Measurements from ENCODE around the gene PLEKHN1. TPM values are rescaled to one million over a fixed set of nuclear protein-coding genes. Genes with fewer than 3 reads are reported as not detected.

PLEKHN1 gene
- total and polyA plus RNA-seq, 5 experiments from 2014 or later: 0.19 to 0.93 (median 0.60) TPM; not detected in 2

- DNase-seq: peak in 3 of 10 donors; percentile 25 to 41 (median 34)
- peaks cover 4 to 50% (median 19%) of the 10 kb centered on the region in 5 donors for H3K27me3 Mint-ChIP-seq
- ATAC-seq: peak; percentile 24 to 33
- no peaks in the 10 kb centered on the region for H3K9me3 Mint-ChIP-seq
- POLR2A ChIA-PET: no interaction called here
- peak overlapping the region in 7 of 10 donors; percentile 33 to 79 (median 60) for H3K4me3 Mint-ChIP-seq
- peak overlapping the region in 1 of 10 donors; percentile 43 for H3K27ac Mint-ChIP-seq
- H3K4me1 Mint-ChIP-seq: peaks cover 9 to 27% (median 18%) of the 10 kb centered on the region in 4 donors
- no peaks in the 10 kb centered on the region for H3K36me3 Mint-ChIP-seq
Measured at GRCh38 chr1:998995-999724, 32.9 kb downstream of the PLEKHN1 start.

GRCh38 chr1:999725-1000356 is 33.6 kb downstream of the PLEKHN1 start, which contains the start of gene HES4:
TSS of gene HES4 (minus strand) at chr1:1000097. CDS start at chr1:999973, 124 bp downstream.
- Mint-ChIP-seq H3K36me3 (no peaks in the 10 kb centered on the region), H3K27me3 (peaks cover 7 to 56% (median 24%) of the 10 kb centered on the region in 5 donors), H3K9me3 (no peaks in the 10 kb centered on the region), H3K4me3 (peak within 1 kb of the TSS; percentile 60 to 85 (median 76)), H3K27ac (peak within 1 kb of the TSS in 8 of 10 donors; percentile 76 to 96 (median 91)), H3K4me1 (peaks cover 14 to 32% (median 21%) of the 10 kb centered on the region in 4 donors)
- peak; percentile 43 to 56 for ATAC-seq
- DNase-seq: peak in 7 of 10 donors; percentile 44 to 57 (median 50)
- POLR2A ChIA-PET: no interaction called here

- ATAC-seq (peak; percentile 20 to 58), DNase-seq (peak; percentile 64 to 88 (median 76))
- POLR2A ChIA-PET: interaction anchor here (0.7 to 3.6 kb wide), 2 partner anchors 14 to 16 kb away, joined by 3 to 26 read pairs; partner anchors contain the start of gene ISG15
- Mint-ChIP-seq H3K27ac (peak overlapping the region in 8 of 10 donors; percentile 76 to 96 (median 91)), H3K9me3 (no peaks in the 10 kb centered on the region), H3K27me3 (peaks cover 13 to 61% (median 26%) of the 10 kb centered on the region in 5 donors), H3K4me3 (peak overlapping the region; percentile 50 to 85 (median 76)), H3K36me3 (peaks cover 0 to 4% (median 0%) of the 10 kb centered on the region in 3 donors), H3K4me1 (peaks cover 19 to 38% (median 24%) of the 10 kb centered on the region in 4 donors)
Measured at GRCh38 chr1:1000357-1001056, 34.2 kb downstream of the PLEKHN1 start.

- H3K36me3 Mint-ChIP-seq: peaks cover 0 to 4% (median 0%) of the 10 kb centered on the region in 3 donors
- H3K4me1 Mint-ChIP-seq: peaks cover 17 to 30% (median 20%) of the 10 kb centered on the region in 4 donors
- POLR2A ChIA-PET: interaction anchor here (0.7 to 3.6 kb wide), 2 partner anchors 13 to 17 kb away, joined by 3 to 26 read pairs; partner anchors contain the start of gene ISG15
- peaks cover 13 to 62% (median 25%) of the 10 kb centered on the region in 5 donors for H3K27me3 Mint-ChIP-seq
- peak overlapping the region in 8 of 10 donors; percentile 76 to 96 (median 91) for H3K27ac Mint-ChIP-seq
- peak in 1 of 2 donors; percentile 4 for ATAC-seq
- no peaks in the 10 kb centered on the region for H3K9me3 Mint-ChIP-seq
- peak overlapping the region; percentile 50 to 85 (median 76) for H3K4me3 Mint-ChIP-seq
- no peak for DNase-seq
Measured at GRCh38 chr1:1001057-1001783, 34.9 kb downstream of the PLEKHN1 start.

GRCh38 chr1:1003618-1004419 is 37.5 kb downstream of the PLEKHN1 start:
- Mint-ChIP-seq H3K36me3 (peaks cover 0 to 4% (median 0%) of the 10 kb centered on the region in 3 donors), H3K9me3 (no peaks in the 10 kb centered on the region), H3K4me3 (no peak overlapping the region), H3K4me1 (peaks cover 12 to 19% (median 17%) of the 10 kb centered on the region in 4 donors), H3K27ac (no peak overlapping the region), H3K27me3 (peaks cover 13 to 61% (median 28%) of the 10 kb centered on the region in 5 donors)
- ATAC-seq (no peak), DNase-seq (no peak)
- POLR2A ChIA-PET: interaction anchor here (3.6 kb wide), 1 partner anchor 10 kb away, joined by 26 read pairs; the partner anchor contains the start of gene ISG15

- no peak overlapping the region for H3K27ac Mint-ChIP-seq
- H3K4me3 Mint-ChIP-seq: peak overlapping the region in 4 of 10 donors; percentile 7 to 81 (median 48)
- POLR2A ChIA-PET: interaction anchor here (3.6 kb wide), 1 partner anchor 10 kb away, joined by 26 read pairs; the partner anchor contains the start of gene ISG15
- peaks cover 13 to 60% (median 28%) of the 10 kb centered on the region in 5 donors for H3K27me3 Mint-ChIP-seq
- peaks cover 0 to 4% (median 0%) of the 10 kb centered on the region in 3 donors for H3K36me3 Mint-ChIP-seq
- no peaks in the 10 kb centered on the region for H3K9me3 Mint-ChIP-seq
- no peak for ATAC-seq
- no peak for DNase-seq
- H3K4me1 Mint-ChIP-seq: peaks cover 12 to 22% (median 17%) of the 10 kb centered on the region in 4 donors
Measured at GRCh38 chr1:1004420-1004779, 38.1 kb downstream of the PLEKHN1 start.

GRCh38 chr1:1004780-1005697 is 38.8 kb downstream of the PLEKHN1 start:
- Mint-ChIP-seq H3K27me3 (peaks cover 13 to 60% (median 28%) of the 10 kb centered on the region in 5 donors), H3K36me3 (peaks cover 0 to 4% (median 0%) of the 10 kb centered on the region in 3 donors), H3K4me1 (peaks cover 12 to 22% (median 17%) of the 10 kb centered on the region in 4 donors), H3K27ac (peak overlapping the region in 1 of 10 donors; percentile 31), H3K4me3 (peak overlapping the region in 8 of 10 donors; percentile 7 to 81 (median 51)), H3K9me3 (no peaks in the 10 kb centered on the region)
- POLR2A ChIA-PET: interaction anchor here (1.1 kb wide), 1 partner anchor 9 kb away, joined by 6 read pairs; the partner anchor contains the start of gene ISG15
- no peak for ATAC-seq
- DNase-seq: no peak

GRCh38 chr1:1005774-1006304 is 39.6 kb downstream of the PLEKHN1 start:
- H3K4me3 Mint-ChIP-seq: peak overlapping the region in 1 of 10 donors; percentile 33
- no peaks in the 10 kb centered on the region for H3K9me3 Mint-ChIP-seq
- ATAC-seq (no peak), DNase-seq (no peak)
- H3K27me3 Mint-ChIP-seq: peaks cover 13 to 55% (median 27%) of the 10 kb centered on the region in 5 donors
- no peak overlapping the region for H3K27ac Mint-ChIP-seq
- POLR2A ChIA-PET: interaction anchor here (0.6 to 1.1 kb wide), 3 partner anchors 8 to 13 kb away, joined by 3 to 6 read pairs (median 4); partner anchors contain the start of gene ISG15
- H3K36me3 Mint-ChIP-seq: peaks cover 0 to 4% (median 0%) of the 10 kb centered on the region in 3 donors
- peaks cover 10 to 20% (median 14%) of the 10 kb centered on the region in 4 donors for H3K4me1 Mint-ChIP-seq

- DNase-seq: no peak
- Mint-ChIP-seq H3K27me3 (peaks cover 13 to 50% (median 26%) of the 10 kb centered on the region in 5 donors), H3K36me3 (peaks cover 0 to 4% (median 0%) of the 10 kb centered on the region in 3 donors), H3K4me3 (no peak overlapping the region), H3K27ac (no peak overlapping the region), H3K9me3 (no peaks in the 10 kb centered on the region), H3K4me1 (peaks cover 10 to 20% (median 12%) of the 10 kb centered on the region in 4 donors)
- POLR2A ChIA-PET: interaction anchor here (0.6 to 0.8 kb wide), 2 partner anchors 12 to 13 kb away, joined by 3 to 4 read pairs; no protein-coding TSS in a partner anchor
- ATAC-seq: no peak
Measured at GRCh38 chr1:1006305-1007159, 40.2 kb downstream of the PLEKHN1 start.

All from naive thymus-derived CD8-positive, alpha-beta T cell (primary cell).